Liver (tissue), 9 donors: ENCODE data around the gene SERPINI1. TPM values are rescaled to one million over a fixed set of nuclear protein-coding genes. Genes with fewer than 3 reads are reported as not detected.

Source experiments
- DNase-seq: peaks from one replicate; pipeline ENCODE4 v3.0.0-alpha.2; 2017; ENCODE audit warnings: low spot score
- H3K27ac ChIP-seq, 2 donors: one replicate each; pipeline ENCODE4 v1.7.0; 2013; ENCODE audit warnings: inconsistent platforms in 2 of 2, low read length in 2 of 2, control low read depth in 1 of 2, low read depth in 1 of 2, mild to moderate bottlenecking in 1 of 2
- H3K27me3 ChIP-seq, 4 donors: one replicate each; pipeline versions ENCODE4 v1.6.1 to v1.7.0; 2013; ENCODE audit warnings: low read length in 3 of 4, inconsistent platforms in 1 of 4, mild to moderate bottlenecking in 1 of 4, moderate library complexity in 1 of 4; ENCODE audit not compliant: control insufficient read depth in 4 of 4, insufficient read depth in 4 of 4
- H3K36me3 ChIP-seq, 4 donors: one replicate each; pipeline versions ENCODE4 v1.6.1 to v1.7.0; 2013; ENCODE audit warnings: low read length in 3 of 4, mild to moderate bottlenecking in 3 of 4, low read depth in 1 of 4, moderate library complexity in 1 of 4; ENCODE audit not compliant: control insufficient read depth in 4 of 4, insufficient read depth in 3 of 4
- H3K4me1 ChIP-seq, 4 donors: one replicate each; pipeline versions ENCODE4 v1.6.1 to v1.7.0; 2013; ENCODE audit warnings: low read length in 3 of 4, mild to moderate bottlenecking in 3 of 4, moderate library complexity in 1 of 4; ENCODE audit not compliant: control insufficient read depth in 4 of 4, insufficient read depth in 4 of 4
- H3K4me3 ChIP-seq, 3 donors: one replicate each; pipeline versions ENCODE4 v1.6.1 to v1.7.0; 2013; ENCODE audit warnings: low read length in 3 of 3, control low read depth in 1 of 3, low read depth in 1 of 3, mild to moderate bottlenecking in 1 of 3
- H3K9ac ChIP-seq, 2 donors: one replicate each; pipeline ENCODE4 v1.7.0; 2013; ENCODE audit warnings: low read length in 2 of 2, mild to moderate bottlenecking in 2 of 2, moderate library complexity in 2 of 2, control low read depth in 1 of 2, low read depth in 1 of 2
- H3K9me3 ChIP-seq, 4 donors: one replicate each; pipeline versions ENCODE4 v1.6.1 to v1.7.0; 2013; ENCODE audit warnings: low read length in 3 of 4; ENCODE audit not compliant: control insufficient read depth in 4 of 4
- EGR1 ChIP-seq, 2 donors: IDR thresholded peaks; 2 replicates each; pipeline ENCODE4 v1.6.1; 2016 to 2018; ENCODE audit warnings: antibody characterized with exemption in 2 of 2, low read depth in 2 of 2
- FOXA1 ChIP-seq: IDR thresholded peaks from 2 replicates; pipeline ENCODE4 v1.6.1; 2016; ENCODE audit warnings: antibody characterized with exemption
- FOXA2 ChIP-seq: IDR thresholded peaks from 2 replicates; pipeline ENCODE4 v1.6.1; 2016; ENCODE audit warnings: antibody characterized with exemption
- GABPA ChIP-seq, 2 donors: IDR thresholded peaks in 1 of 2; conservative IDR thresholded peaks in 1 of 2; 2 replicates each; pipeline ENCODE4 v1.6.1; 2016; ENCODE audit warnings: antibody characterized with exemption in 2 of 2, mild to moderate bottlenecking in 1 of 2, moderate library complexity in 1 of 2
- HNF4A ChIP-seq, 2 donors: conservative IDR thresholded peaks; 2 replicates each; pipeline ENCODE4 v1.6.1; 2016; ENCODE audit warnings: antibody characterized with exemption in 2 of 2, mild to moderate bottlenecking in 2 of 2
- HNF4G ChIP-seq: IDR thresholded peaks from 2 replicates; pipeline ENCODE4 v1.6.1; 2016; ENCODE audit warnings: antibody characterized with exemption
- JUND ChIP-seq, 2 donors: IDR thresholded peaks; 2 replicates each; pipeline ENCODE4 v1.6.1; 2016; ENCODE audit warnings: antibody characterized with exemption in 2 of 2
- NR2F2 ChIP-seq: IDR thresholded peaks from 2 replicates; pipeline ENCODE4 v1.6.1; 2016; ENCODE audit warnings: antibody characterized with exemption
- RAD21 ChIP-seq, 2 donors: IDR thresholded peaks; 2 replicates each; pipeline ENCODE4 v1.6.1; 2016; ENCODE audit warnings: antibody characterized with exemption in 2 of 2, mild to moderate bottlenecking in 2 of 2
- RXRA ChIP-seq, 2 donors: IDR thresholded peaks; 2 replicates each; pipeline ENCODE4 v1.6.1; 2017 to 2018; ENCODE audit warnings: antibody characterized with exemption in 2 of 2, mild to moderate bottlenecking in 1 of 2
- SP1 ChIP-seq: IDR thresholded peaks from 2 replicates; pipeline ENCODE4 v1.6.1; 2018; ENCODE audit warnings: antibody characterized with exemption, mild to moderate bottlenecking
- TAF1 ChIP-seq: conservative IDR thresholded peaks from 2 replicates; pipeline ENCODE4 v1.6.1; 2016; ENCODE audit warnings: antibody characterized with exemption, mild to moderate bottlenecking
- YY1 ChIP-seq: IDR thresholded peaks from 2 replicates; pipeline ENCODE4 v1.6.1; 2016; ENCODE audit warnings: antibody characterized with exemption, mild to moderate bottlenecking
- WGBS: extraction: QIAGEN DNeasy Blood & Tissue Kit; methylation state at CpG from one replicate; pipeline ENCODE4 v1.1.7; 2013; 5-methylcytosine and 5-hydroxymethylcytosine counted together
- polyA plus RNA-seq, 2 donors: library from polyadenylated mRNA; stranded (reverse) in 1 of 2; unstranded in 1 of 2; fragments of 200-250 nt in 1 of 2; fragments of >200 nt in 1 of 2; fragmentation: Nextera tagmentation in 1 of 2; extraction: Ambion mirVana in 1 of 2; gene quantifications; one replicate each; pipeline versions ENCODE4 v1.2.1 to v1.2.3, GENCODE V29; 2013 to 2015
- total RNA-seq, 2 donors: library from RNA; depleted of rRNA; stranded (reverse); fragments of >200 nt; gene quantifications; one replicate each; pipeline ENCODE4 v1.2.3, GENCODE V29; 2014
- TF ChIP-seq, protein P1 (sequence below): fragments of 150-350 bp; IDR thresholded peaks from 2 replicates; pipeline ENCODE4 v1.5.1; 2017; ENCODE audit warnings: improper control_type of control experiment, low read depth, low read length; ENCODE audit not compliant: missing input control
- TF ChIP-seq, protein P2 (sequence below): IDR thresholded peaks from 2 replicates; pipeline ENCODE4 v1.6.1; 2016; ENCODE audit warnings: antibody characterized with exemption
- TF ChIP-seq, protein P3 (sequence below): IDR thresholded peaks from 2 replicates; pipeline ENCODE4 v1.6.1; 2016; ENCODE audit warnings: antibody characterized with exemption, mild to moderate bottlenecking
- TF ChIP-seq, protein P4 (sequence below): IDR thresholded peaks from 2 replicates; pipeline ENCODE4 v1.6.1; 2016; ENCODE audit warnings: antibody characterized with exemption
- TF ChIP-seq, protein P5 (sequence below): IDR thresholded peaks from 2 replicates; pipeline ENCODE4 v1.6.1; 2016; ENCODE audit warnings: antibody characterized with exemption
- donor health status: healthy.
- donor health status: healthy.
- donor health status: healthy.
- donor health status: healthy.
- donor health status: healthy.

Gene SERPINI1
- total and polyA plus RNA-seq, 4 donors = 0.90 to 23.6 (median 1.9) TPM

DNA sequence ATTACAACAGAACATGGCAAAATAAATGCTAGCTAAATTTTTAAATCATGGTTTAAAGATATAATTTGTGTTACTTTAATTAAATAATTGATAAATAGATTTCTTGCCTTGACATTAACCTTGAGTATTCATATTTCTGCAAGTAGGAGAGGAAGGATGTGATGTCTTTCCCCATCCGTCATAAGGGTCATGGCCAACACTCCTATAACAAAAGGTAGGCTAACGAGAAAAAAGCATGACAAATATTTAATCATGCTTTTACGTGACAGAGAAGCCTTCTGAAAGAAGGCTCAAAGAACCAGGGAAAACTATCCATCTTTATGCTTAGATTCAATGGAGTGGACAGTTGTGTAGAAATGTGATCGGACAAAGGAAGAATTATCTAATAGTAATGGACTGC, 135.2 kb downstream of the SERPINI1 start:
- WGBS = 87% methylated on average over 4 of the region's 4 CpGs
- H3K27ac ChIP-seq = no peak overlapping the region

DNA sequence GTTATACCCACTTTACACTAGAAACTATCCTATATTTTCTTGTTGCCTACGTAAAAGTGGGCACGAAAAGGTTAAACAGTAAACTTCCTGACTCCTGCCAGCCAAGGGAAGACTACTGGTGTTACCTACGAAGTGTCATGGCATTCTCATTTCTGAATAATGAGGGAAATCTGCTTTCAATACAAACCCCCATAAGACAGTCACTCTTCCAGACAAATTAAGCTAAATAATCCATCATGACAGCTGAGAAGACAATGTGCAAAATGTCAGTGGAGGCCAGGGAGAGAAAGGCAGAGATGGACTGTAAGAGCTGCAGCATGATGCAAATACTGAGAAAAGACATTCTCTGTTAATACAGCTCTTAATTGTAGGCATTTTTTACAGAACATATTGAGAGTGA, 136.5 kb downstream of the SERPINI1 start:
- 86% methylated on average over 3 of the region's 3 CpGs for WGBS
- H3K27me3 ChIP-seq = no peaks in the 10 kb centered on the region
- no peak overlapping the region for H3K27ac ChIP-seq
- H3K9ac ChIP-seq = no peak overlapping the region
- no peaks in the 10 kb centered on the region for H3K4me1 ChIP-seq
- H3K4me3 ChIP-seq = no peak overlapping the region
- TF ChIP-seq SP1 (no peak), EGR1 (IDR thresholded peaks at IDR 0.05; ENCODE audit: low read depth in 2 of 2) (no peak), HNF4G (no peak), GABPA (IDR thresholded peaks at IDR 0.05 in 1 of 2, conservative IDR thresholded peaks at IDR 0.05 in 1 of 2) (no peak), YY1 (no peak), FOXA2 (no peak), FOXA1 (no peak), TAF1 (no peak), HNF4A (conservative IDR thresholded peaks at IDR 0.05) (no peak), JUND (IDR thresholded peaks at IDR 0.05) (no peak), RAD21 (IDR thresholded peaks at IDR 0.05) (no peak), RXRA (IDR thresholded peaks at IDR 0.05) (no peak), NR2F2 (no peak)
- TF ChIP-seq, protein P1, sequence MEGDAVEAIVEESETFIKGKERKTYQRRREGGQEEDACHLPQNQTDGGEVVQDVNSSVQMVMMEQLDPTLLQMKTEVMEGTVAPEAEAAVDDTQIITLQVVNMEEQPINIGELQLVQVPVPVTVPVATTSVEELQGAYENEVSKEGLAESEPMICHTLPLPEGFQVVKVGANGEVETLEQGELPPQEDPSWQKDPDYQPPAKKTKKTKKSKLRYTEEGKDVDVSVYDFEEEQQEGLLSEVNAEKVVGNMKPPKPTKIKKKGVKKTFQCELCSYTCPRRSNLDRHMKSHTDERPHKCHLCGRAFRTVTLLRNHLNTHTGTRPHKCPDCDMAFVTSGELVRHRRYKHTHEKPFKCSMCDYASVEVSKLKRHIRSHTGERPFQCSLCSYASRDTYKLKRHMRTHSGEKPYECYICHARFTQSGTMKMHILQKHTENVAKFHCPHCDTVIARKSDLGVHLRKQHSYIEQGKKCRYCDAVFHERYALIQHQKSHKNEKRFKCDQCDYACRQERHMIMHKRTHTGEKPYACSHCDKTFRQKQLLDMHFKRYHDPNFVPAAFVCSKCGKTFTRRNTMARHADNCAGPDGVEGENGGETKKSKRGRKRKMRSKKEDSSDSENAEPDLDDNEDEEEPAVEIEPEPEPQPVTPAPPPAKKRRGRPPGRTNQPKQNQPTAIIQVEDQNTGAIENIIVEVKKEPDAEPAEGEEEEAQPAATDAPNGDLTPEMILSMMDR = no peak
- TF ChIP-seq, protein P2, sequence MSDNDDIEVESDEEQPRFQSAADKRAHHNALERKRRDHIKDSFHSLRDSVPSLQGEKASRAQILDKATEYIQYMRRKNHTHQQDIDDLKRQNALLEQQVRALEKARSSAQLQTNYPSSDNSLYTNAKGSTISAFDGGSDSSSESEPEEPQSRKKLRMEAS = no peak
- TF ChIP-seq, protein P3, sequence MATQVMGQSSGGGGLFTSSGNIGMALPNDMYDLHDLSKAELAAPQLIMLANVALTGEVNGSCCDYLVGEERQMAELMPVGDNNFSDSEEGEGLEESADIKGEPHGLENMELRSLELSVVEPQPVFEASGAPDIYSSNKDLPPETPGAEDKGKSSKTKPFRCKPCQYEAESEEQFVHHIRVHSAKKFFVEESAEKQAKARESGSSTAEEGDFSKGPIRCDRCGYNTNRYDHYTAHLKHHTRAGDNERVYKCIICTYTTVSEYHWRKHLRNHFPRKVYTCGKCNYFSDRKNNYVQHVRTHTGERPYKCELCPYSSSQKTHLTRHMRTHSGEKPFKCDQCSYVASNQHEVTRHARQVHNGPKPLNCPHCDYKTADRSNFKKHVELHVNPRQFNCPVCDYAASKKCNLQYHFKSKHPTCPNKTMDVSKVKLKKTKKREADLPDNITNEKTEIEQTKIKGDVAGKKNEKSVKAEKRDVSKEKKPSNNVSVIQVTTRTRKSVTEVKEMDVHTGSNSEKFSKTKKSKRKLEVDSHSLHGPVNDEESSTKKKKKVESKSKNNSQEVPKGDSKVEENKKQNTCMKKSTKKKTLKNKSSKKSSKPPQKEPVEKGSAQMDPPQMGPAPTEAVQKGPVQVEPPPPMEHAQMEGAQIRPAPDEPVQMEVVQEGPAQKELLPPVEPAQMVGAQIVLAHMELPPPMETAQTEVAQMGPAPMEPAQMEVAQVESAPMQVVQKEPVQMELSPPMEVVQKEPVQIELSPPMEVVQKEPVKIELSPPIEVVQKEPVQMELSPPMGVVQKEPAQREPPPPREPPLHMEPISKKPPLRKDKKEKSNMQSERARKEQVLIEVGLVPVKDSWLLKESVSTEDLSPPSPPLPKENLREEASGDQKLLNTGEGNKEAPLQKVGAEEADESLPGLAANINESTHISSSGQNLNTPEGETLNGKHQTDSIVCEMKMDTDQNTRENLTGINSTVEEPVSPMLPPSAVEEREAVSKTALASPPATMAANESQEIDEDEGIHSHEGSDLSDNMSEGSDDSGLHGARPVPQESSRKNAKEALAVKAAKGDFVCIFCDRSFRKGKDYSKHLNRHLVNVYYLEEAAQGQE = no peak
- TF ChIP-seq, protein P4, sequence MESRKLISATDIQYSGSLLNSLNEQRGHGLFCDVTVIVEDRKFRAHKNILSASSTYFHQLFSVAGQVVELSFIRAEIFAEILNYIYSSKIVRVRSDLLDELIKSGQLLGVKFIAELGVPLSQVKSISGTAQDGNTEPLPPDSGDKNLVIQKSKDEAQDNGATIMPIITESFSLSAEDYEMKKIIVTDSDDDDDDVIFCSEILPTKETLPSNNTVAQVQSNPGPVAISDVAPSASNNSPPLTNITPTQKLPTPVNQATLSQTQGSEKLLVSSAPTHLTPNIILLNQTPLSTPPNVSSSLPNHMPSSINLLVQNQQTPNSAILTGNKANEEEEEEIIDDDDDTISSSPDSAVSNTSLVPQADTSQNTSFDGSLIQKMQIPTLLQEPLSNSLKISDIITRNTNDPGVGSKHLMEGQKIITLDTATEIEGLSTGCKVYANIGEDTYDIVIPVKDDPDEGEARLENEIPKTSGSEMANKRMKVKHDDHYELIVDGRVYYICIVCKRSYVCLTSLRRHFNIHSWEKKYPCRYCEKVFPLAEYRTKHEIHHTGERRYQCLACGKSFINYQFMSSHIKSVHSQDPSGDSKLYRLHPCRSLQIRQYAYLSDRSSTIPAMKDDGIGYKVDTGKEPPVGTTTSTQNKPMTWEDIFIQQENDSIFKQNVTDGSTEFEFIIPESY = no peak
- TF ChIP-seq, protein P5, sequence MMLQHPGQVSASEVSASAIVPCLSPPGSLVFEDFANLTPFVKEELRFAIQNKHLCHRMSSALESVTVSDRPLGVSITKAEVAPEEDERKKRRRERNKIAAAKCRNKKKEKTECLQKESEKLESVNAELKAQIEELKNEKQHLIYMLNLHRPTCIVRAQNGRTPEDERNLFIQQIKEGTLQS = no peak
- no peaks in the 10 kb centered on the region for H3K9me3 ChIP-seq
- H3K36me3 ChIP-seq = no peaks in the 10 kb centered on the region
- DNase-seq = no peak

More for the DNA sequence above, 135.2 kb downstream of the SERPINI1 start:
- no peak overlapping the region for H3K4me3 ChIP-seq
- TF ChIP-seq, protein P2 = no peak
- TF ChIP-seq FOXA2 (no peak), GABPA (IDR thresholded peaks at IDR 0.05 in 1 of 2, conservative IDR thresholded peaks at IDR 0.05 in 1 of 2) (no peak), SP1 (no peak), JUND (IDR thresholded peaks at IDR 0.05) (no peak), FOXA1 (no peak), EGR1 (IDR thresholded peaks at IDR 0.05; ENCODE audit: low read depth in 2 of 2) (no peak), RAD21 (IDR thresholded peaks at IDR 0.05) (no peak), RXRA (IDR thresholded peaks at IDR 0.05) (no peak)
- TF ChIP-seq, protein P4 = no peak
- no peaks in the 10 kb centered on the region for H3K36me3 ChIP-seq
- no peaks in the 10 kb centered on the region for H3K27me3 ChIP-seq
- no peak overlapping the region for H3K9ac ChIP-seq
- H3K4me1 ChIP-seq = no peaks in the 10 kb centered on the region
- no peaks in the 10 kb centered on the region for H3K9me3 ChIP-seq
- no peak for DNase-seq
